G401 (cell line): Measurements from ENCODE around the gene KRTAP10-6. TPM values are rescaled to one million over a fixed set of nuclear protein-coding genes. Genes with fewer than 3 reads are reported as not detected.
"Not testable (repeated sequence)": the region's sequence is repeated elsewhere in the genome, so short reads cannot be mapped to it uniquely, and the experiment has no call there.

Source experiments
- DNase-seq: peaks from one replicate; pipeline ENCODE4 v3.0.0-alpha.2; 2015; ENCODE audit warnings: low spot score
- in situ Hi-C: cut with HindIII; loops from 2 replicates; pipeline ENCODE4 v1.10.0; 2016; ENCODE audit warnings: low sequenced_read_pairs, mixed read lengths
- total RNA-seq: library from RNA; depleted of rRNA; stranded (reverse); fragments of >200 nt; shearing (Covaris generic); gene quantifications from 2 replicates; pipeline ENCODE4 v1.2.3, GENCODE V29; 2014

Gene KRTAP10-6
- total RNA-seq, 1 experiment from 2014 or later, result not detected

DNA sequence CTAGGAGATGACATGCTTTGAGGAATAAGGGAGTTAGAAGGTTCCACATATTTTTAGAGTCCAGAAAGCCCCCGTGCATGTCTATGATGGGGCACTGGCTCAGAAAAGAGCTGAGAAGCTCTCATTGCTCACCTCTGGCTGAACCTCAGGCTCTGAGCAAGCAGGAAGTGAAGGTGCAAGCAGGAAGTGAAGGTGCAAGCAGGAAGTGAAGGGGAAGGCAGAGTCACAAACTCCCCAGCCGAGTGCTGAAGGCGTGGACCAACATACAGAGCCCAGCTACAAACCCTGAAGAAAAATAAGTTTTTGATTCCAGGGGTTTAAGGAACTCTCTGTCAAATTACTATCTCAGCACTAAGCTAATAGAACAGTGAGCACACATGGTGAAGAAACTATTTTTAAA lies 26.6 kb upstream of the KRTAP10-6 start:
- no peak for DNase-seq
- in situ Hi-C loops, result no loop called here

DNA sequence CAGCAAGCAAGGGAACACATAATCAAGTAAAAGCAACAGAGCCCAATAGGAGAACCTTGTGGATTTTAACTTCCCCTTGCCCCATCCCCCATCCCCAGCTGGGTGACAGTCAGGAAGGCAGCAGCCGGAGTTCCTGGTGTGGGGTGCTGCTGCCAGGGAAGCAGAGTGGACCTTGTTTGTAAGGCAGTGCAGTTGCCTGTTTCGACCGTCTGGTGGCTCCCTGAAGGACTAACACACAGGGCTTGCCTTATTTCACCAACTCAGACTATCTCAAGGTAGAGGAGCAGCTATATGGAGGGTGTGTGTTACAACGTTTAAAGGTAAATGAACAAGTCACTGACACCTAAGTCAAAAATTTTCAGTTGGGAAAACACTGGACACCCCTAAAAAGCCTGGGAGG lies 26.2 kb upstream of the KRTAP10-6 start:
- in situ Hi-C loops, result no loop called here
- DNase-seq, result no peak

DNA sequence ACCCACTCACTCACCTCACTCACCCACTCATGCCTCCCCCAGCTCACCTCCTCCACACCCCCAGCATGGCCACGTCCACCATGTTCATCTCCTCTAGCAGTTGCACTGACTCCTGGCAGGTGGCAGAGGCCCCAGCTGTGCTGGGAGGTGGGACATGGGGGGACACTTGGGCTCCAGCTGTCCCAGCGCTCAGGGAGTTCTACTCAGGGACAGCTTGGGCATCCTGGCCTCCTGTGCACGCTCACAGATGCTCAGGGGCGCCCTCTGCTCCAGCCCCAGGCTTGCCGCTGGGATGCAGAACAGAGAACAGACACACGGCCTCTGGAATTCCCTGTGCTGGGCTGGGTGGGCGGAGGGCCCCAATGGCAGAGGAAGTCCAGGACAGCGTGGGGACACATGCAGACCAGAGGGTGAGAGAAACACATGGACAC lies 24.8 kb upstream of the KRTAP10-6 start:
- no peak for DNase-seq
- in situ Hi-C loops, result no loop called here

DNA sequence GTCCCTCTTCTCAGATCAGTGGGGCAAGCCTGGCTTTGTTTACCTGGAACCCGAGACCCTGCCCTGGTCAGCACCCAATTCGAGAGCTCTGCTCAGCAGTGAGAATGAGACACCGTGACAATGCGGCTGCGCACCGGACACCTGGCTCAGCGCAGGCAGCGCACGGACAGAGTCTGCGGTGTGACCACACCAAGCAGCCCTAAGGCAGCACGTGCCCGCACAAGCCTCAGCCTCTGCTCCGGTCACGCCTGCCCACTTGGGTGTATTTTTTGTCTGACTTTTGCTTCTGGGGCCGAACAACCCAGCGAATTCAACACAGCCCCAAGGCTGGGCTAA lies 24.3 kb upstream of the KRTAP10-6 start:
- in situ Hi-C loops, result no loop called here
- no peak for DNase-seq

DNA sequence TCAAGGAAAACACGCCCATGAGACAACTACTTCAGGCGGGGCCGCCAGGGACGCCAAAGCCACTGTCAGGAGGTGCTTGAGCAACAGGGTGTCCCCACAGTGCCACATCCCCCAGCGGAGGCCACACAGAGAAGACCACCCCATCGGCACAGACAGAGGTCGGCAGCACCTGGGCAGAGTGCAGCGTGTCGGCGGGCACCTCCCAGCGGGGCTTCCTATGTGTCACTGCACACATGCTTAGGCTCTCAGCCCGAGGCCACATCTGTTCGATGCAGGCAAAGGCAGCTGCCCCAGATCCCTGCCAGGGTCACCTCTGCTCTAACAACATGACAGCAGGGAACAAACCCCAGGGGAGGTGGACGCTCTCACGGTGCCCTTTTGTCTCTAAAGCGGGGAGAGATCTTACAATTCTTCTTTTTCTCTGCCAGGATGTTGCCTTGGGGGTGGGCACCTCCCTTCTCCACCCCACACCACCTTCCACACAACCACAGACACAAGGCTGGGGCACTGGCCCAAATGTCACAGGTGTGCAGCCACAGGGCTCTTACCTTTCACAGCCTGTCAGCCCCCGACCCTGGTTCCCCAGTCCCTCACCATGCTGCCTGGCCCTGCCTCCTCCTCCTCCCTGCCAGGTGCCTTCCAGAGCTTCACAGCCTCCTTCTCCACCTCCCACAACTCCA lies 23.7 kb upstream of the KRTAP10-6 start:
- no peak for DNase-seq
- in situ Hi-C loops, result no loop called here

DNA sequence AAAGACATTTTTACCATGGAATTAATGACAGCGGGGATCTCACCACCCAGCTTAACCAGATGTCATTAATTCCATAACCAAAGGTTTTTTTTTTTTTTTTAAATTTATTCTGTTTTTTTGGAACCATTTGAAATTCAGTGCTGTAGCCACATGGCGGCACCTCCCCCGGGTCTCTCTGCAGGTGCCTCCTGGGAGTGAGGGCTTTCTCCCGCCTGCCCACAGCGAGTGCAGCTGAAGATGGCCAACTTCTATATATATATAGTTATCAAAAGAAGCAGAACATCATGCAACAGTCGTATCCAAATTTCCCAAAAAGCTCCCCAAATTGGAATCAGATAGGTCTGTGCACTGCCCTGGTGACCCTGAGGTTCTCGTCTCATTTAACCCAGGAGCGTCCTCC lies 23.2 kb upstream of the KRTAP10-6 start:
- in situ Hi-C loops, result no loop called here
- DNase-seq, result no peak

DNA sequence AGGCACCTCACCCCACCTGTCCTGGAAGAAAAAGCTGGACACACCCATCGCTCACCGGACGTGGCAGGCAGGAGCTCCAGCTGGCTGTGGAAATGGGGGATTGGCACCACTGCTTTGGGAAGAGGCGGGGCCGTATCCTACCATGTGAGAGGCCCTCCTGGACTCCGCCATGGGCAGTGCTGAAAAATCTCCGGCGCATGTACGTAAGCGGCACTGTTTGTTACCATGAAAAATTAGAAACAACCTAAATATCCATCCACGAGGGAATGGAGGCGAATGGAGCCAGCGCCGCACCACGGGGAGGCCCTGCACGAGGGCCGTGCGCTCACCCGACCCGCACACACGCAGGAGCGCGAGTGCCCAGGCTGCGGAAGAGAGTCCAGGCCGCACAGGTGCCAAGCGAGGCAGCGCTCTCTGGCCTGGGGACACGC lies 22.7 kb upstream of the KRTAP10-6 start:
- in situ Hi-C loops, result no loop called here
- DNase-seq, result no peak

DNA sequence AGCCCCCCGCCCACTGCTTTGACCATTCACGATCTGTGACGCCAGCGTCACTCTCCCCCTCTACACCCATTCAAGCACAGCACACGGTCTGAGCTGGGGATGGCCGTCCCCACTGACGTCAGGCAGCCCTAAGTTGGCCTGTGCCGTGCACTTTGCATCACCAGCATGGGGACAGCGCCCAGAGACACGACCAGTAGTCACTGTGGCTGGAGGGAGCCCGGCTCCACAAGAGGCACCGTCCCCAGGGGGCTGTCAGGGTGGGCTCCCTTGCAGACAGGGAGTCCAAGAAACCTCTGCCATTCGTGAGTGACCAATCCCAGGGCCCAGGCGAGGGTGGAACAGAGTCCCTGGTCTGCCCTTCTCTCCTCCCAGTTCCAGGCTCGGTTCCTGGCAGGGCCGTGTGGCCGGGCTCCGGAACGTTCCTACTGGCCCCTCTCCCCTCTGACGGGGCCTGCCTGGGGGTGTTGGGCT lies 21.9 kb upstream of the KRTAP10-6 start:
- in situ Hi-C loops, result no loop called here
- DNase-seq, result no peak

DNA sequence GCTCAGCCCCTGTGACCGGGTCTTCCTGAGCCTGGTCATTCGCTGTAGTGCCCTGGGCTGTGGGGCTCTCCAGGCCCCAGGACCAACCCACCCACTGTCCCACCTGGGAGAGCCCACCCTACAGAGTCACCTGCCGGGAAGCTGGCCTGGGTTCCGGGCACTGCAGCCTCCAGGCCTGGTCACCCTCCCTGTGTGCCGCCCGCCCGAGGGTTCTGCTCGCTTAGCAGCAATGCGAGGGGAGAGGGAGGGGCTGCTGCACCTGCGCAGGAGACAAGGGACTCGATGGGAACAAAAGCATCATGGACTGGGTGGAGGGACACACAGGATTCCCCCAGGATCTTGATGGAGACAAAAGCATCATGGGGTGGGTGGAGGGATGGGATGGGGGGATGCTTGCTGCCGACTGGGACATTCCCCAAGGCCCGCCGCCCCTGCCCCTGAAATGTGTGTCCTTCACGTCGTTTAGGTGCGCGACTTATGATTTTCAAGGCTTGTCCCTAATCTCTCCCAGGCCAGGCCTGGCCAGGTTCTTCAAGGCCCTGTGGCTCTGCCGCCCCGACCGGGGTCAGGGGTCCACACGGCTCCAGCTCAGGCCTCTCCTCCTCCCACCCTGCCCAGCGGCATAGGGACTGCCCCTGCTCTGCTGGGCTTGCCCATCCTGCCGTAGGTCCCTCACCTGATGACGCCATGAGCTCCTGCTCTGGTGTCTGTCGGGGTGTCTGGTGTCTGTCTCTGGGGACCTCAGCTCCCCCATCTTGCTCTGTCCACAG lies 21.3 kb upstream of the KRTAP10-6 start:
- in situ Hi-C loops, result no loop called here
- DNase-seq, result no peak

DNA sequence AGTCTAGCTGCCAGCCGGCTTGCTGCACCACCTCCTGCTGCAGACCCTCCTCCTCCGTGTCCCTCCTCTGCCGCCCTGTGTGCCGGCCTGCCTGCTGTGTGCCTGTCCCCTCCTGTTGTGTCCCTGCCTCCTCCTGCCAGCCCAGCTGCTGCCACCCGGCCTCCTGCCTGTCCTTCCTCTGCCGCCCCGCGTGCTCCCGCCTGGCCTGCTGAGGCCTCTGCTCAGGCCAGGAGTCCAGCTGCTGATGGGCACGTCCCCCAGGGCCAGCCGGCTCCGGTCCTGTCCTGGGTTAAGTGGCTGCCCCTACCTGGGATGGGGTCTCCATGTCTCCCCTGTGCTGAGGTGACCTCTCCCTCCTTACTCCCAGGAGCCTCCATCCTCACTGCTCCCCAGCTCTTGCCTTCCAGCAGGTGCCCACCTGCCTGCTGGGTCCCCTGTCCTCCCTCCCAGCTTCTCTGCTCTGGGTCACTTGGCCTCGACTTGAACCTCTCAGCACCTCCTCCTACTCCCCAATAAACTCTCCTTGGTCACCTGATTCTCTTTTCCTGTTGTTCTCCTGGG lies 20.4 kb upstream of the KRTAP10-6 start:
- in situ Hi-C loops, result no loop called here
- no peak for DNase-seq

DNA sequence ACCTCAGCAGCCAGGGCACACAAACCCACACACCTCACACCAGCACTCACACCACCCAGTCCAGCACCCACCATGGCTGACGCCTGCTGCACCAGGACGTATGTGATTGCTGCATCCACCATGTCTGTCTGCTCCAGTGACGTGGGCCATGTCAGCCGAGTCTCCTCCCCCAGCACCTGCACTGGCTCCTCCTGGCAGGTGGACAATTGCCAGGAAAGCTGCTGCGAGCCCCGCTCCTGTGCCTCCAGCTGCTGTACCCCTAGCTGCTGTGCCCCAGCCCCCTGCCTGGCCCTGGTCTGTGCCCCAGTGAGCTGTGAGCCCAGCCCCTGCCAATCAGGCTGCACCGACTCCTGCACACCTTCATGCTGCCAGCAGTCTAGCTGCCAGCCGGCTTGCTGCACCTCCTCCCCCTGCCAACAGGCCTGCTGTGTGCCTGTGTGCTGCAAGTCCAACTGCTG lies 19.8 kb upstream of the KRTAP10-6 start, which contains the start of gene KRTAP10-8:
KRTAP10-8 (plus strand) TSS at position 51 of the 458 bp plus-strand sequence; CDS start at position 73, 22 bp downstream.
- DNase-seq, result peak; percentile 1
- in situ Hi-C loops, result no loop called here

DNA sequence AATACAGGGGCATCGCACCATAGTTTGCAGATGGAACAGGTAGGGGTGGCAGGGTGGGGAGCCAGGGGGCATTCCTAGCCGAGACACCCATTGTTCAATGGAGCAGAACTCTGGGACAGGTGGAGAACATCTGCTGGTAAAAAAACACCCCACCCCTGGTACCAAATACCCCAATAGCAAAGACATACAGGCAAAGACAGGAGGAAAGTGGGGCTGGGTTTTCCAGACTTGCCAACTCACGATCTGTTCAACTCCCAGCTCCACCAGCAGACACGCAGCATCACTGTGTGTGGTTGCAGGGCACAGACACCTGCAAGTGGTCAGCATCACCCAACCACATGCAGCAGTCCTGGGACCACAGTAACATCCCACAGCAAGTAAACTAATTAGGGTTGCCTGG lies 19.2 kb upstream of the KRTAP10-6 start:
- in situ Hi-C loops, result no loop called here
- no peak for DNase-seq

DNA sequence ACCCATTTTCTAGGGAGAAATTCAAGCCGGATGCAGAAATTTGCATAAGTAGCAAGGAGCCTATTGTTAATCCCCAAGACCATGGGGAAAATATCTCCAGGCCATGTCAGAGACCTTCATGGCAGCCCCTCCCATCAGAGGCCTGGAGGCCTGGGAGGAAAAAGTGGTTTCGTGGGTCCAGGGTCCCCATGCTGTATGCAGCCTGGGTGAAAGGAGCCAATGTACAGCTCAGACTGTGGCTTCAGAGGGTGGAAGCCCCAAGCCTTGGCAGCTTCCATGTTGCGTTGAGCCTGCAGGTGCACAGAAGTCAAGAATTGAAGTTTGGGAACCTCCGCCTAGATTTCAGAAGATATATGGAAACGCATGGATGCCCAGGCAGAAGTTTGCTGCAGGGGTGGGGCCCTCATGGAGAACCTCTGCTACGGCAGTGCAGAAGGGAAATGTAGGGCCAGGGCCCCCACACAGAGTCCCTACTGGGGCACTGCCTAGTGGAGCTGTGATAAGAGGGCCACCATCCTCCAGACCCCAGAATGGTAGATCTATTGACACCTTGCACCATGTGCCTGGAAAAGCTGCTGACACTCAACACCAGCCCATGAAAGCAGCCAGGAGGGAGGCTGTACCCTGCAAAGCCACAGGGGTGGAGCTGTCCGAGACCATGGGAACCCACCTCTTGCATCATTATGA lies 18.0 kb upstream of the KRTAP10-6 start:
- in situ Hi-C loops, DNase-seq: not testable (repeated sequence)

DNA sequence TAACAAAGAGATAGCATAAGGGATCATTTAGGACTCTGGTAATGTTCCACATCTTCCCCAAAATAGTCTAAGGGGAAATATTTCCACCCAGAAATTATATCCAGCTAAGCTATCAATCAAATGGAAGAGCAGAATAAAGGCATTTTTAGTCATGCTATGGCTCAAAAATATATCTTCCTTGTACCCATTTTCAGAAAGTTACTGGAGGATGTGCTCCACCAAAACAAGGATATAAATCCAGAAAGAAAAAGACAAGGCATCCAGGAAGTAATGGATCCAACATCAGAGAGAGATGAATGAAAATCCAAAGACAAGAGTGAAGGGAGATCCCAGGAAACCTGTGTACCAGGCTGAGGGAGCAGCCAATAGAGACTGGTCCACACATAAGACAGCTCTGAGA lies 16.9 kb upstream of the KRTAP10-6 start:
- DNase-seq, result no peak
- in situ Hi-C loops, result no loop called here

DNA sequence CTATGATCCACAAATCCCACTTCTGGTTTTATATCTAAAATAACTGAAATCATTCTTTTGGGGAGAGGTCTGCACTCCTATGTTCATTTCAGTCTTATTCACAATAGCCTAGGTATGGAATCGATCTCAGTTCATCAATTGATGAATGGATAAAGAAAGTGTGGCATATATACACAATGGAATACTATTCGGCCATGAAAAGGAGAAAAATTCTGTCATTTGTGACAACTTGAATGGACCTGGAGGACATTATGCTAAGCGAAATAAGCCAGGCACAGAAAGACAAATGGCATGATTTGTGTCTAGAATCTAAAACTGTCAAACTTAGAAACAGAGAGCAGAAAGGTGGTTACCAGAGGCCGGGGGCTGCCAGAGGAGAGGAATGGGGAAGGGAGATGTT lies 14.2 kb upstream of the KRTAP10-6 start:
- no peak for DNase-seq
- in situ Hi-C loops, result no loop called here

DNA sequence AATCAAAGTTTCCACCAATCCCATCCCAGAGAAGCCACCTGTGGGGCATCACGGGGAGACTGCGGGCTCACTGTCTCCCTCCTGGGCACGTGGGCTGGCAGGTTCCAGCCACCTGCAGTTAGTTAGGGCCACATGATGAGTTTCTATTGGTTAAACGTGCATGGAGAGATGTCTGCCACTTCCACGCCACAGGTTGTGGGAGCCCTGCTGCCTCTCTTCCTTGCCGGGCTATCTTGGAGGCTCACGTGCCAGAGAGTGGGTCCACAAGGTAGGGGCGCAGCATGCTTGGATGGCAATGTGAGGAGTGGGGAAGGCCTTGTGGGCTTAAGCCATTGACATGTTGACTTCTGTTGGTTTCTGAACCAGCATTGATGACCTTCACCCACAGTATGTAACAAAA lies 11.6 kb upstream of the KRTAP10-6 start:
- no peak for DNase-seq
- in situ Hi-C loops, result no loop called here

DNA sequence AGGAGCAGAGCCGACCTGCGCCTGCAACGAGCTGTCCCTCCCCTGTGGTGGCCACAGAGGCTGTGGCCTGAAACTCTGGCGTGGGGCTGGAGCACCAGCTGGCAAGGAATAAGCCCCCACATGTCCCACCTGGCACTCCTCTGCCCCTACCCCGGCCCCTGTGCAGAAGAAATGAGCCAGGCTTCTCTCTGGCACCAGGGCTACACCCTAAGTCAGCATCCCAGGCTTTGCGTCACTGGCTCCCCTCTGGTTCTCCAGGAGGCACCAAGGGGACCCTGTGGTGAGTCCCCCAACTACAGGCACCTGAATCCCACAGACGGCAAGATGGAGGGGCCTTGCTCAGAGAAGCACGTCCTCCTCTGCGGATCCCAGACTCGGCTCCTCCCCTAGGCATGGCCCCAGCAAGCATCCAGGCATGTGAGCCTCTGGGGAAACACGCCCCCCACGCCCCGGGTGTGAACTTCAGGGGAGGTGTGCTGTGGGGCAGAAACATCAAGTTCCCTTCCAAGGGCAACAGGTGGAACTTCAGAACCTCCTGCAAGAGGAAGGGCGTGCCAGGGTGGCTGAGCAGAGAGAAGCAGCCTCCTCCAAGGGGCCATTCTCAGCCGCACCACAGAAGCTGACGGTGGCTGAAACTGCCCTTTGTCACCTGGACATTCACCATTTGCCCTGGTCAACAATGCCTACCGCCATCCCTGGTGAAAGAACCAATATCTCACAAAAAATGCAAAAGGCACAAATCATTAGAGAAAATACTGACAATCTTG lies 11.0 kb upstream of the KRTAP10-6 start:
- DNase-seq, result no peak
- in situ Hi-C loops, result no loop called here

DNA sequence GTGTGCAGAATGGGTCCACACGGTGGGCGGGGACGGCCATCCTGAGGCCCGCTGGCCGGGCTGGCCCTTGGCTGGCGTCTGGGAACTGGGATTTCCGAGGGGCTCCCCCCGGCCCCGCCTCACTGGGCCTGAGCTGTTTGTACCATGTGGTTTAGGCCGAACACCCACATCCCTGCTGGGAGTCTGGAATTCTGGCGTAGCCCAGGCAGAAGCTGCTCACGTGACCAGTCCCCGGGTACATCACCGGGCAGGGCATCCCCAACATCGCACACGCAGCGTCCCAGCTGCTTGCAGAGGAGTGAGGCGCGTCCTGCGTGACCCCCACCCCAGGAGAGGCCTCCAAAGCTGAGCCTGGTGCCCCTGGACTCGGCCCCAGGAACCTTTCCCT lies 10.2 kb upstream of the KRTAP10-6 start:
- DNase-seq, result no peak
- in situ Hi-C loops, result no loop called here
